Cortex of kidney (tissue), 1 donor: ENCODE data around the gene GDE1.

Experiments used
- DNase-seq: peaks from one replicate; lab custom pipeline; 2025; lab: John Stamatoyannopoulos, UW

Gene GDE1

DNA sequence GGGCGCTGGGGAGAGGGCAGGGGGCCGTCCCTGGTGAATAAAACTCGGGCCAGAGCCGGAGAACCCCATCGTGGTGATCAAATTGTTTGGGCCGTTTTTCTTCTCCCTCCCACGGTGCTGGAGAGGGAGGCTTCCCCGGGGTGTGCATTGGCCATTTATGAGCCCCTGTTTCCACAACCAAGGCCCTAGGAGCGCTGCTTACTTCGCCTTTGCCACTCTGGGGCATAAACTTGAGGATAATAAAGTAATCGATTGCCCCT is 2.4 kb upstream of the GDE1 start:
- no peak for DNase-seq

- peak; percentile 38 for DNase-seq
Measured at GRCh38 chr16:19523559-19524355, 1.9 kb upstream of the GDE1 start, which contains the start of gene CCP110. Gene CCP110 (plus strand): TSS chr16:19523942. CDS start chr16:19527882, 3,940 bp downstream.

DNA sequence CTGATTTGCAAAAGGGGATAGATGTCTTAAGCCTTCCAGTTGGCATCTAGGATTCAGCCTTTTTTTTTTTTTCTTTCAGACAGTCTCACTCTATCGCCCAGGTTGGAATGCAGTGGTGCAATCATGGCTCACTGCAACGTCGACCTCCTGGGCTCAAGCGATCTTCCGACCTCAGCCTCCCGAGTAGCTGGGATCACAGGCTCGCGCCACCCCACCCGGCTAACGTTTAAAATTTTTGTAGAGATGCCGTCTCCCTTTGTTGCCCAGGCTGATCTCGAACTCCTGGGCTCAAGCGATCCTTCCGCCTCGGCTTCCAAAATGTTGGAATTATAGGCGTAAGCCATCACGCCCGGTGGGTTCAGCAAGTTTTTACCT is 1.3 kb upstream of the GDE1 start:
- no peak for DNase-seq

DNA sequence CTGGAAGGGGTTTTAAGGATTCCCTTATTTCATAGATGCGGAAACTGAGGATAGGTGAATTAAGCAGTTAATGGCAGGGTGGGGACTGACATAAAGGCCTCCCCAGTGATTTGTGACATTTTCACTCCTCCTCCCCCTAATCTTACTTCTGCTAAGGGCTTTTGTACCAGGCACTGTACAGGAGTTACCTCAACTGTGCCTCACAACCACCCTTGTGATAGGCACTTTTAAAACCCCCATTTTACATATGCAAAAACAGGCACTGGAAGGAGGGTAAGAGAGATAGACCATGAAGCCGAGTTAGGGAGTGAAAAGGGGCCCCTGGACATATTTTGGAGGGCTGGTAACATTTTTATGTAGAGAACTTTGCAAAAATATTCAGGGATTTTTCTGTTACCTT is 862 bp upstream of the GDE1 start:
- DNase-seq = no peak

- DNase-seq = no peak
Measured at GRCh38 chr16:19522397-19522732, 467 bp upstream of the GDE1 start.

DNA sequence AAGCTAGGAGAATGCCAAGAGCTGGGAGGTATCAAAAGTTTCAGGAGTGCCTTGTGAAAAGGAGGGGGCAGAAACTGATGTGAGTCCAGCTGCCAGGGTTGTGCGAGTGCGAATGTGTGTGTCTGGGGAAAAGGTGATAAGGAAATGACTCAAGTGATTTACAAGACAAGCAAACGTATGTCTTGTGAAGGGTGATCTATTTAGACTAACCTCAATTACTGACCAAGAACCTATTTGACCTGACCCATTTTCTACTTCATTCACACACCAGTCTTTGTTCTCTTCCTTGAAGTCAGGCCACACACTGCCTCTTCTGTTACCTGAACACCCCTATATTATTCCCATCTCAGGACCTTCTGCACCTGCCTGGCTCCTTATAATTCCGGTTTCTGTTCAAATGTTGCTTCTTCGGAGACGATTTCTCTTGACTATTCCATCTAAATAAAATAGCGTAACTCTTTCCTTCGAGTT is 1.0 kb downstream of the GDE1 start:
- DNase-seq = no peak

DNA sequence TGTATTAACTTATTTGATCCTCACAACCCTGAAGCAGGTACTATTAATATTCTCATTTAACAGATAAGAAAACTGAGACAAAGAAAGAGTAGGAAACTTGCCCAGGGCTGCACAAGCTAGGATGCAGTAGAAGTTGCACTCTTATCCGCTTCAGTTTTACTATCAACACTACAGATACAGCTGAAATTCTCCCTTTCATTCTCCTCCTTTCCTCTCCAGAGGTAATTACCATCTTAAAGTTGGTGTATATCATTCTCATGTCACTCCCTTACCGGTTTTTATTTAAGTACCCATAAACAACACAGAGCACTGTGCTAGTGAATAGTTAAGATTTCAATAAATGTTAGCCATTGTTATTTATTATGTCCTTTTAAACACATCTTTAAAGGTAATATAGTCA is 3.5 kb downstream of the GDE1 start:
- no peak for DNase-seq

DNA sequence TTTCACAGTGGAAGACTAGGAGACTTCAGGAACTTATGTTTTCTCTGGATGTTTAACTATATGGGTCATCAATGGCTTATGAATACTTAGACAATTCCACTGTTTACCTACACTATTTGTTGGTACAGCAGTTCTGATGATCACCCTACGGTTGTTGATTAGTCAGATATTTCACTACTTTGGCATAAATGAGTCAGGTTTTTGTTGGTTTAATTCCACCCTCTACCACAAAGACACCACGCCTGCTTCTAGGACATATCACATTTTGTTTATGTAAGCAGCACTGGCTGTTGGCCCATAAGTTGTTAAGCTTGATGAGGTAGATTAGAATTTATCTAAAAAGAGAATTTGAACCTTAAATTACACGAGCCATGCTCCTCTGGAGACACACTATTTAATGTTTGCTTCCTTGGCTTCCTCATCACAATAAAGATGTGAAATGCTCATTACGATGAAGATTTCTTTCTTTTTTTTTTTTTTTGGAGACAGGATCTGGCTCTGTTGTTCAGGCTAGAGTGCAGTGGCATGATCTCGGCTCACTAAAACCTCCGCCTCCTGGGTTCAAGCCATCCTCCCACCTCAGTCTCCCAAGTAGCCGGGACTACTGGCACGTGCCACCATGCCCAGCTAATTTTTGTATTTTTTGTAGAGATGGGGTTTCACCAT is 4.3 kb downstream of the GDE1 start:
- DNase-seq = no peak

DNA sequence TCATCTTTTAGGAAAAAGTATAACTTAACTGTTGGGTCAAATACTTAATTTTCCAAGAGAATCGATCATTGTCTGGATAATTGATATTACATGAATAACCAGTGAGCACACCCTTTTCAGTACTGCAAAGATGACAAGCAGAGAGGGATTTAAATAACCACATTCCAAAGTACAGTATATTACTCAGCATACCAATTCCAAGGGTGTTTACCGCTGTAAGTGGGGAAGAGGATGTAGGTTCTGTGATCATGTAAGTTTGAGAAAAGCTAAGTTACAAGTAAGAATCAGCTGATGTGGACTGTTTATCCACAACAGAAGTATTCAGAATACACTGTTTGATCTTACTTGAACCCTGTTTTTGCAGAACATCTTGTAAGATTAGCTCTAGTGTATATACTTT is 6.1 kb downstream of the GDE1 start:
- no peak for DNase-seq

- DNase-seq = no peak
Measured at GRCh38 chr16:19513377-19514053, 8.4 kb downstream of the GDE1 start.

DNA sequence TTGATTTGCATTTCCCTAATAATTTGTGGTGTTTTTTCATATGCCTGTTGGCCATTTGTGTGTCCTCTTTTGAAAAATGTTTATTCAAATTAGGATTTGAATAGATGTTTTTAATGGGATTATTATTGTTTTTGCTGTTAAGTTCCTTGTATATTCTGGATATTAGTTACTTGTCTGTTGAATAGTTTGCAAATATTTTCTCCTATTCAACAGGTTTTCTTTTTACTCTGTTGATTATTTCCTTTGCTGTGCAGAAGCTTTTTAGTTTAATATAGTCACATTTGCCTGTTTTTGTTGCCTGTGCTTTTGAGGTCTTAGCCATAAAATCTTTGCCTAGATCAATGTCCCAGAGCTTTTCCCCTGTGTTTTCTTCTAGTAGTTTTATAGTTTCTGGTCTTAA is 9.6 kb downstream of the GDE1 start:
- DNase-seq = no peak

DNA sequence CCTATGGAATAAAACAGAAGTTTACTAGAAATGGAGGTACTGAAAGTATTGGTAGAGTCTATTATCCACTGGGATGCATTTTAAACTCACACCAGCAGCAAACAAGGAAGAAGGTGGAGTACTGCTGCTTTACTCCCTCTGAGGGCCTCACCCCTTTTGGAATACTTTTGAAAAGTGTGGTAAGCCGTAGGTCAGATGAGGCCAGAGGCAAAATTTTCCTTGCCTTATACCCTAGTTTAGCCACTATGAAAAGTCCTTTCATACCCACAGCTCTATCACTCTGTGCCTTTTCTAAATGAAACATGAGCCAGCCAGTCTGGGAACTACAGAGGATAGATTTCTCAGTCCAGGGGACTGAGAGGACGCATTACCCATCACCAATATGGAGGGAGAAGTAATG is 14.0 kb downstream of the GDE1 start:
- DNase-seq = no peak

DNA sequence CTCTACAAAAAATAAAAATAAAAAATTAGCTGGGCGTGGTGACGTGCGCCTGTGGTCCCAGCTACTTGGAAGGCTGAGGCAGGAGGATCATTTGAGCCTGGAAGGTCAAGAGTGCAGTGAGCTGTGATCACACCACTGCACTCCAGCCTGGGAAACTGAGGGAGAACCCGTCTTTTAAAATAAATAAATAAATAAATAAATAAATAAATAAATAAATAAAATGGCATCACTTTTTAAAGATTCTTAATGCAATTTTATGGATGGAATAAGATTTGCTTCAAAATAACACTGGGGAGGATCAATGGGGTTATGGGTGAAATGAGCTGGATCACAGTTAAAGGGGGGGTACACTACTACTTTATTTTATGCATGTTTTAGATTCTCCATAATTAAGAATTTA is 14.9 kb downstream of the GDE1 start:
- no peak for DNase-seq

DNA sequence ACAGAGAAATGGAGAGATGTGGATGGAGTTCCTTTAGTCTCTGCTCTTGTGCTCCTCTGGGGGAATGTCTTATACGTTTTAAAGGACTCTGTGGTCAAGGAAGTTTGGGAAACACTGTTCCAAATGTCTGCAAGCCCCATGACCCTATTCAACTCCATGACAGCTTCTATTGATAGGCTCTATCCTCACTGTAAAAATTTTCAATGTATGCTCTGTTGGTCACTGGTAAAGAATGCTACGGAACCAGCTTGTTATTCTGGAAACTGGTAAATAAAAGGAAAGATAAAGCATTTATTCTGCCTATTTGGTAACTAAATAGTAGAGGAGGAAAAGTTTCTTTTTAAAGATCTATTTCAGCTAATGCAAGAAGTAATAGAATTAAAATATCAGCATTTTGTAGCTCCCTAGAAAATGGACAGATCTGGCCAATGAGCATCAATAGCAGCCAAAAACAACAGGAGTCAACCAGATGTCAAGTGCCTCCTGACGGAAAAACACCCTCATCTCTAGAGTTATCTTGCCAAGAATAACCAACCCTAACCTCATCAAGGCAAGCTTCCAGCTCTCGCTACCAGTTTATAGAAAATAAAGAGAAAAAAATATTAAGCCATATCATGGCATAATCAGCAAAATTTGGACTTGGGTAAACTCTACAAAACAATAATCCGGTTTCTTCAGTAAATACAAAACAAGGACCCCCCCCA is 16.1 kb downstream of the GDE1 start:
- DNase-seq = no peak

DNA sequence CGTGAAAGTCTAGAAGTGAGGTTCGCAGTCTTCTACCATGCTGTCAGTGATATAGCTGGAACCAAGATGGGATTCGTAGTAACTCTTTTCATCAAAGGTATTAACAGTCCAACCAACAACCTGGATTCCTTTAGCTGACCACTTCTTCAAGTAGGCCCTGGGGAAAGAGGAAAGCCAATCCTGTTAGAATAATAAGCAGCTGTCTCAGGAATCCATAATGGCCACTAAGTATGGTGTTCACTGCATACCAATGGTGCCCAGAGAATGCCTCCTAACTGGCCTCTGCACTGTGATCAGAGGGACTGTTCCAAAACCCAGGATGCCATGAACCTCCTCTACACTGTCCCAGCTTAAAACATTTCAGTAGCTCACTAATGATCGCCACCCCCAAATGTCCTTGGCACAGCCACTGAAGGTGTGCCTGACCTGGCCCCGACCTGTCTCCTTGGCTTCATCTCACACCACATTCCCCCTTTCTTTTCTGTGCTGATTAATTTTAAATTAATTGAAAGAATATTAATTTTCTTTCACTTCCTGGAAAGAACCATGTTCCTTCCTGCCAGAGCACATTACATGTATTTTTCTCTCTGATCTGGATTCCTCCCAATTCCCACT is 18.3 kb downstream of the GDE1 start:
- no peak for DNase-seq

- DNase-seq = no peak
Measured at GRCh38 chr16:19502395-19503131, 19.3 kb downstream of the GDE1 start.

DNA sequence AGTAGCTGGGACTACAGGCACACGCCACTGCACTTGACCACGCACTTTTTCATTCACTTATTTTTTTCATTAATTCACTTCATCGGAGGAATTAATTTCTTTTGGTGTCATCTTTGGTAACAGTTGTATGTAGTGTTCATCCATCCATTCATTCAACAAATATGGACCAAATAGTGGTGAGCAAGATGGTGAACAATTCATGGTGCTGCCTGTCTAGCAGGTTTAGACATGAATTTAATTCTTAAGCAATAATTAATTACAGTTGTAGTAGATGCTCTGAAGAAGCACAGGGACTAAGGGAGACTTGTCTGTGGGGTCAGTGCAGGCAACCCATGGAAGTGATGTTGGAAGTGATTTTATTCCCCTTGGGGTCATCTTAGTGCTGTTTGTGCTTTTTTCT is 22.4 kb downstream of the GDE1 start:
- DNase-seq = no peak

DNA sequence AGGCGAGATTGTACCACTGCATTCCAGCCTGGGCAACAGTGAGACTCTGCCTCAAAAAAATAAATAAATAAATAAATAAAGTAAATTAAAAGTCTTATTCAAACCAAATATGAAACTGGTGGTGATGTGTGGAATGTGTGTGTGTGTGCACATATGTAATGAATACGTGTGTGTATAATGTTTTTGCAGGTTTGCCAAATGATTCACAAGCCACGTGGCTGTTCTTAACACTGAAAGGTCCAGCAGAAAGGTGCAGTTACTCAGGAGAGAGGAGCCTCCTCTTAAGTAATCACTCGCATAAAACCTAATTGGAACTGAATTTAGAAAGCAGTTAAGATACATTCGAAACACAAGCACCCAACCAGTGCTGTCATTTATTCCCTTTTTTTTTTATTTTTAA is 22.9 kb downstream of the GDE1 start:
- no peak for DNase-seq

GRCh38 chr16:19497176-19497575 is 24.7 kb downstream of the GDE1 start:
- no peak for DNase-seq

DNA sequence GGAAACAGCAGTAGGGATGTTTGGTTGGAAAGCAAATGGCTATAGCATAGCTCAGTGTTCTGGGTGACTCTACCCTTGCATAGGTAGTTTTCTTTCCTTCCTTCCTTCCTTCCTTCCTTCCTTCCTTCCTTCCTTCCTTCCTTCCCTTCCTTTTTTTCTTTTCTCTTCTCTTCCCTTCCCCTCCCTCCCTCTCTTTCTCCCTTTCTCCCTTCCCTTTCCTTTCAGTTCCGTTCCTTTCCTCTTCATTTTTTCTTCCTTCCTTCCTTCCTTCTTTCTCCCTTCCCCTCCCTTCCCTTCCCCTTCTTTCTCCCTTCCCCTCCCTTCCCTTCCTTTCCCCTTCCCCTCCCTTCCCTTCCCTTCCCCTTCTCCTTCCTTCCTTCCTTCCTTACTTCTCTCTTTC is 31.3 kb downstream of the GDE1 start:
- no peak for DNase-seq

- no peak for DNase-seq
Measured at GRCh38 chr16:19488213-19488640, 33.7 kb downstream of the GDE1 start.
